Right cardiac atrium (tissue), 5 donors: ENCODE data around the gene KRTAP4-3. TPM values are rescaled to one million over a fixed set of nuclear protein-coding genes. Genes with fewer than 3 reads are reported as not detected.
"Not testable (repeated sequence)": the region's sequence is repeated elsewhere in the genome, so short reads cannot be mapped to it uniquely, and the experiment has no call there.

Experiments
- ATAC-seq, 2 donors: fragments of 200-7000 bp; cut with Tn5 transposase; one replicate each; pipeline versions ENCODE4 v1.8.0 to v1.9.1; 2020; ENCODE audit warnings: moderate library complexity in 2 of 2, mild to moderate bottlenecking in 1 of 2
- DNase-seq, 3 donors: peaks; one replicate each; pipeline ENCODE4 v3.0.0-alpha.2; 2020
- H3K27ac ChIP-seq: one replicate; pipeline ENCODE4 v1.5.1; 2013; ENCODE audit warnings: mild to moderate bottlenecking, low read length, control low read depth, moderate library complexity
- H3K27me3 ChIP-seq: one replicate; pipeline ENCODE4 v1.6.1; 2013; ENCODE audit not compliant: control insufficient read depth, insufficient read depth
- H3K4me1 ChIP-seq: one replicate; pipeline ENCODE4 v1.6.1; 2013; ENCODE audit warnings: low read length; ENCODE audit not compliant: control insufficient read depth, insufficient read depth
- H3K4me3 ChIP-seq: one replicate; pipeline ENCODE4 v1.5.1; 2013; ENCODE audit warnings: low read length, control low read depth
- H3K9me3 ChIP-seq: one replicate; pipeline ENCODE4 v1.6.1; 2013; ENCODE audit warnings: low read length; ENCODE audit not compliant: control insufficient read depth
- WGBS: extraction: QIAGEN DNeasy Blood & Tissue Kit; methylation state at CpG from one replicate; pipeline ENCODE4 v1.1.7; 2013; 5-methylcytosine and 5-hydroxymethylcytosine counted together
- intact Hi-C, 4 donors: fragments of 100-400 bp; cut with DNase I; formaldehyde crosslinking; loops; one replicate each; pipeline versions ENCODE4 v1.11.0 to v1.14.0; 2022 to 2023
- polyA plus RNA-seq: library from polyadenylated mRNA; stranded (reverse); fragments of 200-250 nt; gene quantifications from one replicate; pipeline ENCODE4 v1.2.3, GENCODE V29; 2013
- total RNA-seq, 4 donors: library from RNA; stranded (reverse); fragmentation: NEBNext Ultra II Directional; extraction: Animal tissue kit (Norgen Biotek cat#: 25700); gene quantifications; one replicate each; pipeline ENCODE4 v1.2.1, GENCODE V29; 2021
- donor health status: healthy with polysubstance abuse.
- donor health status: DM: no; HTN: yes; CAD: no.
- donor health status: DM: no; HTN: no; CAD: no.
- donor health status: DM: no; HTN: yes; CAD: no; lungs with severe emphysema.
- donor health status: DM: yes; HTN: yes; CAD: no.

KRTAP4-3 gene
- total and polyA plus RNA-seq, 5 donors, result not detected

- H3K27ac ChIP-seq, result no peak overlapping the region
- no peak for DNase-seq
- WGBS, result 82% methylated on average over 1 of the region's 1 CpG
- no peaks in the 10 kb centered on the region for H3K9me3 ChIP-seq
- no peaks in the 10 kb centered on the region for H3K27me3 ChIP-seq
- H3K4me1 ChIP-seq, result no peaks in the 10 kb centered on the region
- no peak for ATAC-seq
- intact Hi-C loops, result no loop called here
- no peak overlapping the region for H3K4me3 ChIP-seq
Observed at GRCh38 chr17:41178843-41179616, 11.0 kb upstream of the KRTAP4-3 start.

- Histone ChIP-seq H3K4me3 (no peak overlapping the region), H3K27ac (no peak overlapping the region), H3K4me1 (no peaks in the 10 kb centered on the region), H3K27me3 (no peaks in the 10 kb centered on the region), H3K9me3 (no peaks in the 10 kb centered on the region)
- DNase-seq (no peak), ATAC-seq (no peak)
- WGBS, result 88% methylated on average over 3 of the region's 3 CpGs
- intact Hi-C loops, result no loop called here
Observed at GRCh38 chr17:41178341-41178740, 10.3 kb upstream of the KRTAP4-3 start.

GRCh38 chr17:41177727-41178271, 9.8 kb upstream of the KRTAP4-3 start, which contains the start of gene KRTAP4-2:
Gene KRTAP4-2 (minus strand): TSS chr17:41178221. CDS start chr17:41178164, 57 bp downstream.
- DNase-seq (peak in 1 of 3 donors; percentile 37), ATAC-seq (no peak)
- Histone ChIP-seq H3K4me3 (no peak within 1 kb of the TSS), H3K4me1 (no peaks in the 10 kb centered on the region), H3K27ac (no peak within 1 kb of the TSS), H3K9me3 (no peaks in the 10 kb centered on the region), H3K27me3 (no peaks in the 10 kb centered on the region)
- 81% methylated on average over 7 of the region's 7 CpGs for WGBS
- intact Hi-C loops, result no loop called here

- H3K9me3 ChIP-seq, result no peaks in the 10 kb centered on the region
- no peak for ATAC-seq
- DNase-seq, result no peak
- no peaks in the 10 kb centered on the region for H3K4me1 ChIP-seq
- intact Hi-C loops, result no loop called here
- 76% methylated on average over 3 of the region's 3 CpGs for WGBS
- no peak overlapping the region for H3K4me3 ChIP-seq
- H3K27me3 ChIP-seq, result no peaks in the 10 kb centered on the region
- H3K27ac ChIP-seq, result no peak overlapping the region
Observed at GRCh38 chr17:41176744-41177387, 8.8 kb upstream of the KRTAP4-3 start.

- intact Hi-C loops, result no loop called here
- 77% methylated on average over 2 of the region's 2 CpGs for WGBS
- DNase-seq, result no peak
- Histone ChIP-seq H3K9me3 (no peaks in the 10 kb centered on the region), H3K27me3 (no peaks in the 10 kb centered on the region), H3K4me3 (no peak overlapping the region), H3K4me1 (no peaks in the 10 kb centered on the region), H3K27ac (no peak overlapping the region)
- ATAC-seq, result no peak
Observed at GRCh38 chr17:41171886-41172285, 3.9 kb upstream of the KRTAP4-3 start.

- Histone ChIP-seq H3K27ac (no peak overlapping the region), H3K27me3 (no peaks in the 10 kb centered on the region), H3K4me1 (no peaks in the 10 kb centered on the region), H3K4me3 (no peak overlapping the region), H3K9me3 (no peaks in the 10 kb centered on the region)
- intact Hi-C loops, result no loop called here
- 82% methylated on average over 7 of the region's 7 CpGs for WGBS
- ATAC-seq, result no peak
- DNase-seq, result no peak
Observed at GRCh38 chr17:41167561-41167960, 460 bp downstream of the KRTAP4-3 start.

- ATAC-seq (no peak), DNase-seq (no peak)
- WGBS, result 73% methylated on average over 7 of the region's 7 CpGs
- Histone ChIP-seq H3K9me3 (no peaks in the 10 kb centered on the region), H3K4me3 (no peak overlapping the region), H3K4me1 (no peaks in the 10 kb centered on the region), H3K27me3 (no peaks in the 10 kb centered on the region), H3K27ac (no peak overlapping the region)
- intact Hi-C loops, result no loop called here
Observed at GRCh38 chr17:41163828-41164227, 4.2 kb downstream of the KRTAP4-3 start.

- WGBS, result 70% methylated on average over 1 of the region's 1 CpG
- Histone ChIP-seq H3K4me1 (no peaks in the 10 kb centered on the region), H3K27ac (no peak within 1 kb of the TSS), H3K4me3 (no peak within 1 kb of the TSS), H3K9me3 (no peaks in the 10 kb centered on the region), H3K27me3 (no peaks in the 10 kb centered on the region)
- ATAC-seq, result no peak
- DNase-seq, result no peak
- intact Hi-C loops, result no loop called here
Observed at GRCh38 chr17:41160648-41161047, 7.4 kb downstream of the KRTAP4-3 start, which contains the start of gene KRTAP4-4. Gene KRTAP4-4 (minus strand): TSS chr17:41160748. CDS start chr17:41160691, 57 bp downstream.

- H3K4me1 ChIP-seq, ATAC-seq, H3K27me3 ChIP-seq, DNase-seq, intact Hi-C loops, H3K27ac ChIP-seq, H3K4me3 ChIP-seq, H3K9me3 ChIP-seq: not testable (repeated sequence)
- WGBS, result 84% methylated on average over 3 of the region's 3 CpGs
Observed at GRCh38 chr17:41160190-41160589, 7.8 kb downstream of the KRTAP4-3 start.

GRCh38 chr17:41153856-41154255, 14.2 kb downstream of the KRTAP4-3 start:
- DNase-seq (no peak), ATAC-seq (no peak)
- no peak overlapping the region for H3K4me3 ChIP-seq
- intact Hi-C loops, result no loop called here
- no peak overlapping the region for H3K27ac ChIP-seq
- WGBS, result 3% methylated on average over 2 of the region's 2 CpGs
- H3K27me3 ChIP-seq, result no peaks in the 10 kb centered on the region
- no peaks in the 10 kb centered on the region for H3K9me3 ChIP-seq
- no peaks in the 10 kb centered on the region for H3K4me1 ChIP-seq

GRCh38 chr17:41151525-41151924, 16.5 kb downstream of the KRTAP4-3 start:
- H3K9me3 ChIP-seq, result no peaks in the 10 kb centered on the region
- ATAC-seq, result no peak
- 60% methylated on average over 2 of the region's 2 CpGs for WGBS
- H3K4me3 ChIP-seq, result no peak overlapping the region
- no peaks in the 10 kb centered on the region for H3K27me3 ChIP-seq
- no peaks in the 10 kb centered on the region for H3K4me1 ChIP-seq
- DNase-seq, result no peak
- H3K27ac ChIP-seq, result no peak overlapping the region
- intact Hi-C loops, result no loop called here
